Measurements from ENCODE around the gene SLC22A1. TPM values are rescaled to one million over a fixed set of nuclear protein-coding genes. Genes with fewer than 3 reads are reported as not detected.
A peak's percentile ranks its signal among the peaks of the same experiment; 100 is the strongest.

Gene SLC22A1
- total RNA-seq, 4 donors from 2014 or later = 0.26 to 0.52 (median 0.33) TPM; not detected in 1

DNA sequence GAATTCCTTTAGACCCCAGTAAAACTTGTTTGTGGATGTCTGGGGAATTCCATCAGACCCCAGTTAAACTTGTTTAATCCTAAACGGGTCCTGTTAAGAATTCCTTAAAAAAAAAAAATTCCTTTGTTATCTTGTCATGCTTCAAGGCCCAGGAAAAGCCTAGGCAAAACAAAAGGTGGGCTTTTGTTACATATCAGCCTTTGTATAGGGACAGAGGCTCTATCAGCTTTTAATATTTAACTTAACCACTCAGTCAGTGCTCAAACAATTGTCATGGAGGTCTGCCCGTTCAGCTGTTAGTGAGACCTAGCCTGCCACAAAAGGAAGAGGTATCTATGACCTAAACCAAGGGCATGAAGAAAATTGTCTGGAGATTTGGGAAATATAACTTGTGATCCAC lies 53.1 kb downstream of the SLC22A1 start:
- WGBS = 51% methylated on average over 2 of the region's 2 CpGs
- Histone ChIP-seq H3K27ac (replicated peaks in 1 of 4) (no peak overlapping the region), H3K4me3 (no peak overlapping the region), H3K9me3 (no peaks in the 10 kb centered on the region), H3K36me3 (no peaks in the 10 kb centered on the region), H3K4me1 (peaks cover 0 to 10% (median 0%) of the 10 kb centered on the region in 4 donors), H3K27me3 (no peaks in the 10 kb centered on the region)
- intact Hi-C loops (cut with DNase I) = no loop called here
- no peak for DNase-seq (ENCODE audit: extremely low spot score)
- TF ChIP-seq CTCF (IDR thresholded peaks at IDR 0.05) (no peak), POLR2A (IDR thresholded peaks at IDR 0.05; ENCODE audit: low read depth) (no peak), EP300 (IDR thresholded peaks at IDR 0.05) (no peak), POLR2AphosphoS5 (IDR thresholded peaks at IDR 0.05) (no peak)

GRCh38 chr6:160177220-160177619 lies 55.6 kb downstream of the SLC22A1 start:
- 57% methylated on average over 2 of the region's 2 CpGs for WGBS
- H3K4me3 ChIP-seq = no peak overlapping the region
- H3K27ac ChIP-seq (replicated peaks in 1 of 4) = no peak overlapping the region
- no peaks in the 10 kb centered on the region for H3K9me3 ChIP-seq
- intact Hi-C loops (cut with DNase I) = no loop called here
- no peaks in the 10 kb centered on the region for H3K4me1 ChIP-seq
- TF ChIP-seq EP300 (IDR thresholded peaks at IDR 0.05) = no peak
- TF ChIP-seq POLR2AphosphoS5 (IDR thresholded peaks at IDR 0.05) = no peak
- no peak for TF ChIP-seq POLR2A (IDR thresholded peaks at IDR 0.05; ENCODE audit: low read depth)
- TF ChIP-seq CTCF (IDR thresholded peaks at IDR 0.05) = no peak
- no peaks in the 10 kb centered on the region for H3K27me3 ChIP-seq
- no peaks in the 10 kb centered on the region for H3K36me3 ChIP-seq
- DNase-seq (ENCODE audit: extremely low spot score) = peak; percentile 29

DNA sequence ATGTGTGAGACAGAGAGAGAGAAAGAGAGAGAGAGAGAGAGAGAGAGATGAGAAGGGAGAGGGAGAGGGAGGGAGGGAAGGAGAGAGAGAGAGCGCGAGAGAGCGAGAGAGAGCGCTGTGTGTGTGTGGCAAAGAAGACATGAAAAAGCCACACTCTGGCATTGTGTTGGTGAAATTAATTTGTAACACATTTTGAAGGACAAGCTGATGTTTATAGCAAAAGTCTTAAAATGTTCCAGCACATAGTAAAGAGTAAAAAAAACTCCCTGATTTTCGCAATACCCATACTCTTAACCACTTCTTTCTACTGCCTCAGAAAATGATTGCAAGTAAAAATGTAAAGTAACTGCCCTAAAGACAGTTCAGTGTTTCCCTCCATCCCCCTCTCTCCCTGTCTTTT lies 56.7 kb downstream of the SLC22A1 start:
- peak; percentile 29 for DNase-seq (ENCODE audit: extremely low spot score)
- Histone ChIP-seq H3K27me3 (no peaks in the 10 kb centered on the region), H3K4me3 (no peak overlapping the region), H3K4me1 (no peaks in the 10 kb centered on the region), H3K27ac (replicated peaks in 1 of 4) (no peak overlapping the region), H3K9me3 (no peaks in the 10 kb centered on the region), H3K36me3 (no peaks in the 10 kb centered on the region)
- WGBS = 82% methylated on average over 5 of the region's 5 CpGs
- intact Hi-C loops (cut with DNase I) = no loop called here
- TF ChIP-seq EP300 (IDR thresholded peaks at IDR 0.05) = no peak
- no peak for TF ChIP-seq POLR2AphosphoS5 (IDR thresholded peaks at IDR 0.05)
- no peak for TF ChIP-seq CTCF (IDR thresholded peaks at IDR 0.05)
- TF ChIP-seq POLR2A (IDR thresholded peaks at IDR 0.05; ENCODE audit: low read depth) = no peak

- H3K36me3 ChIP-seq = no peaks in the 10 kb centered on the region
- H3K4me3 ChIP-seq = no peak overlapping the region
- no peaks in the 10 kb centered on the region for H3K9me3 ChIP-seq
- TF ChIP-seq POLR2AphosphoS5 (IDR thresholded peaks at IDR 0.05) (no peak), EP300 (IDR thresholded peaks at IDR 0.05) (no peak), POLR2A (IDR thresholded peaks at IDR 0.05; ENCODE audit: low read depth) (no peak), CTCF (IDR thresholded peaks at IDR 0.05) (no peak)
- no peak overlapping the region for H3K27ac ChIP-seq (replicated peaks in 1 of 4)
- no peaks in the 10 kb centered on the region for H3K27me3 ChIP-seq
- no peaks in the 10 kb centered on the region for H3K4me1 ChIP-seq
- DNase-seq (ENCODE audit: extremely low spot score) = peak; percentile 31
- intact Hi-C loops (cut with DNase I) = no loop called here
- WGBS = 69% methylated on average over 1 of the region's 1 CpG
Measured at GRCh38 chr6:160180706-160181105, 59.1 kb downstream of the SLC22A1 start.

GRCh38 chr6:160188773-160189172 lies 67.2 kb downstream of the SLC22A1 start:
- TF ChIP-seq POLR2AphosphoS5 (IDR thresholded peaks at IDR 0.05) (no peak), POLR2A (IDR thresholded peaks at IDR 0.05; ENCODE audit: low read depth) (no peak), EP300 (IDR thresholded peaks at IDR 0.05) (no peak), CTCF (IDR thresholded peaks at IDR 0.05) (no peak)
- no peaks in the 10 kb centered on the region for H3K4me1 ChIP-seq
- H3K36me3 ChIP-seq = no peaks in the 10 kb centered on the region
- no peak for DNase-seq (ENCODE audit: extremely low spot score)
- WGBS = 22% methylated on average over 1 of the region's 1 CpG
- H3K9me3 ChIP-seq = peaks cover 0 to 15% (median 11%) of the 10 kb centered on the region in 4 donors
- no peak overlapping the region for H3K4me3 ChIP-seq
- H3K27ac ChIP-seq (replicated peaks in 1 of 4) = no peak overlapping the region
- intact Hi-C loops (cut with DNase I) = no loop called here
- no peaks in the 10 kb centered on the region for H3K27me3 ChIP-seq
